LNCaP clone FGC (cell line): Measurements from ENCODE around the gene CRKL.

Source experiments
- DNase-seq: peaks from one replicate; pipeline ENCODE4 v3.0.0-alpha.2; 2011; ENCODE audit warnings: low read depth
- H3K4me3 ChIP-seq: 2 replicates; pipeline ENCODE4 v1.5.1; 2011; ENCODE audit warnings: mild to moderate bottlenecking, low read depth, low read length, control low read depth
- TF ChIP-seq, protein P1 (sequence below): IDR thresholded peaks from 2 replicates; pipeline ENCODE4 v1.5.1; 2012; ENCODE audit warnings: mild to moderate bottlenecking; ENCODE audit not compliant: control insufficient read depth, insufficient read depth; ENCODE audit errors: extremely low read depth

Gene CRKL

GRCh38 chr22:20990184-20991180, 73.3 kb downstream of the CRKL start:
- DNase-seq = no peak
- H3K4me3 ChIP-seq = no peak overlapping the region
- TF ChIP-seq, protein P1, sequence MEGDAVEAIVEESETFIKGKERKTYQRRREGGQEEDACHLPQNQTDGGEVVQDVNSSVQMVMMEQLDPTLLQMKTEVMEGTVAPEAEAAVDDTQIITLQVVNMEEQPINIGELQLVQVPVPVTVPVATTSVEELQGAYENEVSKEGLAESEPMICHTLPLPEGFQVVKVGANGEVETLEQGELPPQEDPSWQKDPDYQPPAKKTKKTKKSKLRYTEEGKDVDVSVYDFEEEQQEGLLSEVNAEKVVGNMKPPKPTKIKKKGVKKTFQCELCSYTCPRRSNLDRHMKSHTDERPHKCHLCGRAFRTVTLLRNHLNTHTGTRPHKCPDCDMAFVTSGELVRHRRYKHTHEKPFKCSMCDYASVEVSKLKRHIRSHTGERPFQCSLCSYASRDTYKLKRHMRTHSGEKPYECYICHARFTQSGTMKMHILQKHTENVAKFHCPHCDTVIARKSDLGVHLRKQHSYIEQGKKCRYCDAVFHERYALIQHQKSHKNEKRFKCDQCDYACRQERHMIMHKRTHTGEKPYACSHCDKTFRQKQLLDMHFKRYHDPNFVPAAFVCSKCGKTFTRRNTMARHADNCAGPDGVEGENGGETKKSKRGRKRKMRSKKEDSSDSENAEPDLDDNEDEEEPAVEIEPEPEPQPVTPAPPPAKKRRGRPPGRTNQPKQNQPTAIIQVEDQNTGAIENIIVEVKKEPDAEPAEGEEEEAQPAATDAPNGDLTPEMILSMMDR = no peak

- TF ChIP-seq, protein P1 = no peak
- H3K4me3 ChIP-seq = no peak overlapping the region
- DNase-seq = no peak
These were observed 74.2 kb downstream of the CRKL start for GRCh38 chr22:20991252-20992055.

- no peak overlapping the region for H3K4me3 ChIP-seq
- TF ChIP-seq, protein P1 = no peak
- DNase-seq = no peak
These were observed 74.8 kb downstream of the CRKL start for GRCh38 chr22:20992056-20992442.

GRCh38 chr22:20992456-20993303, 75.5 kb downstream of the CRKL start:
- TF ChIP-seq, protein P1 = no peak
- no peak overlapping the region for H3K4me3 ChIP-seq

DNA sequence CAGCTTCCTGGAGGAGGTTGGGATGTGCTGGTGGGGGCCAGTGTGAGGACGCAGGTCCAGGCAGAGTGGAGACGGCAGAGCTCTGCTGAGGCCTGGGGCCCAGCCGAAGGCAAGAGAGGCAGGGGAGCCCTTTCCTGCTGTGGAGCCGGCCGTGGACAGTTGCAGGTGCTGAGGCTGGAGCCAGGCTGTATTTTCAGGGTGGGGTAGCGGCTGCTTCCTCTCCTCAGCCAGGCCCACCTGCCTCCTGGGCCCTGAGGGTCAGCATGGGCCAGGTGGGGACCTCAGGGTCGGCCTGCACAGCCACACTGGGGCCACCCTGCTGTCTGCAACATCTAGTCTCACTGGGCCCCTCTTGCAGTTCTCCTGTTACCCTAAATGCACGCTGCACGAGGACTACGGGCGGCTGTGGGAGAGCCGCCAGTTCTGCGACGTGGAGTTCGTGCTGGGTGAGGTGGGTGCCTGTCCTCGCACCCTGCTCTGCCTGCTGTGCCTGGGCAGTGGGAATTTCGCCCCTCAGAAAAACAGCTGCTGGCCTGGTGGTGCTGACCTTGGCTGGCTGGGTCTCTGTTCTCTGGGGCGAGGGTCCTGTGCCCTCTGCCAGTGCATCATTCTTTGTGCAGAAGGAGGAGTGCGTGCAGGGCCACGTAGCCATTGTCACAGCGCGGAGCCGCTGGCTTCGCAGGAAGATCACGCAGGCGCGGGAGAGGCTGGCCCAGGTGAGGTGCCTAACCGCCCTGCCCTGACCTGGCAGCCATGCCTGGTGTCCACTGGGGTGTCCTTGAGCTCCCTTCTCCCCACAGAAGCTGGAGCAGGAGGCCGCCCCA, 76.3 kb downstream of the CRKL start:
- TF ChIP-seq, protein P1 = no peak
- no peak overlapping the region for H3K4me3 ChIP-seq
- no peak for DNase-seq

More at GRCh38 chr22:20992456-20993303, 75.5 kb downstream of the CRKL start:
- no peak for DNase-seq
